CD1c-positive myeloid dendritic cell (primary cell): Measurements from ENCODE around the gene NBEA.

Experiments
- DNase-seq: peaks from one replicate; pipeline ENCODE4 v3.0.0-alpha.2; 2016; ENCODE audit errors: extremely low spot score

The NBEA gene

GRCh38 chr13:35283856-35284255, 341.8 kb downstream of the NBEA start:
- no peak for DNase-seq

- no peak for DNase-seq
Observed at GRCh38 chr13:35285677-35286076, 343.6 kb downstream of the NBEA start.

GRCh38 chr13:35292329-35292728, 350.3 kb downstream of the NBEA start:
- no peak for DNase-seq

GRCh38 chr13:35293579-35294226, 351.6 kb downstream of the NBEA start:
- no peak for DNase-seq

- no peak for DNase-seq
Observed at GRCh38 chr13:35309706-35310105, 367.6 kb downstream of the NBEA start.

- DNase-seq = no peak
Observed at GRCh38 chr13:35332134-35332533, 390.1 kb downstream of the NBEA start.

GRCh38 chr13:35333157-35333556, 391.1 kb downstream of the NBEA start:
- no peak for DNase-seq

- no peak for DNase-seq
Observed at GRCh38 chr13:35342440-35342839, 400.4 kb downstream of the NBEA start.

GRCh38 chr13:35343417-35343816, 401.3 kb downstream of the NBEA start:
- no peak for DNase-seq

GRCh38 chr13:35345992-35346391, 403.9 kb downstream of the NBEA start:
- no peak for DNase-seq

- DNase-seq = no peak
Observed at GRCh38 chr13:35346494-35346893, 404.4 kb downstream of the NBEA start.

- no peak for DNase-seq
Observed at GRCh38 chr13:35347679-35348205, 405.7 kb downstream of the NBEA start.

GRCh38 chr13:35349052-35349451, 407.0 kb downstream of the NBEA start:
- DNase-seq = no peak

GRCh38 chr13:35349673-35350278, 407.7 kb downstream of the NBEA start:
- no peak for DNase-seq

- no peak for DNase-seq
Observed at GRCh38 chr13:35354285-35354684, 412.2 kb downstream of the NBEA start.

GRCh38 chr13:35354882-35355281, 412.8 kb downstream of the NBEA start:
- DNase-seq = no peak

- DNase-seq = no peak
Observed at GRCh38 chr13:35356572-35356971, 414.5 kb downstream of the NBEA start.

GRCh38 chr13:35365883-35366282, 423.8 kb downstream of the NBEA start:
- DNase-seq = no peak

- no peak for DNase-seq
Observed at GRCh38 chr13:35367586-35367985, 425.5 kb downstream of the NBEA start.

GRCh38 chr13:35378939-35379338, 436.9 kb downstream of the NBEA start:
- no peak for DNase-seq

- DNase-seq = no peak
Observed at GRCh38 chr13:35379663-35380062, 437.6 kb downstream of the NBEA start.

GRCh38 chr13:35387682-35388250, 445.7 kb downstream of the NBEA start:
- DNase-seq = no peak
